MM.1S (cell line): ENCODE data around the gene MYO16.

ENCODE experiments used
- DNase-seq: peaks from one replicate; pipeline ENCODE4 v3.0.0-alpha.2; 2015
- H2AFZ ChIP-seq: fragments of 300-600 bp; sonication (generic); 2 replicates; pipeline ENCODE4 v1.6.0; 2016; ENCODE audit warnings: antibody characterized with exemption, low read length
- H3F3A ChIP-seq: fragments of 300-600 bp; sonication (generic); 2 replicates; pipeline ENCODE4 v1.6.1; 2016; ENCODE audit warnings: mild to moderate bottlenecking, antibody characterized with exemption, low read length, moderate library complexity, mixed read lengths; ENCODE audit not compliant: insufficient read depth
- H3K27ac ChIP-seq: fragments of 300-600 bp; sonication (generic); 2 replicates; pipeline ENCODE4 v1.5.1; 2016; ENCODE audit warnings: mild to moderate bottlenecking, low read length
- H3K27me3 ChIP-seq: fragments of 300-600 bp; sonication (generic); replicated peaks from 2 replicates; pipeline ENCODE4 v1.6.0; 2016; ENCODE audit warnings: low read length; ENCODE audit not compliant: insufficient read depth
- H3K36me3 ChIP-seq: fragments of 300-600 bp; sonication (generic); replicated peaks from 2 replicates; pipeline ENCODE4 v1.6.1; 2016; ENCODE audit warnings: mild to moderate bottlenecking, low read length, mixed read lengths; ENCODE audit not compliant: insufficient read depth
- H3K4me1 ChIP-seq: fragments of 300-600 bp; sonication (generic); 2 replicates; pipeline ENCODE4 v1.6.1; 2016; ENCODE audit warnings: low read length, mixed read lengths
- H3K4me2 ChIP-seq: fragments of 300-600 bp; sonication (generic); 2 replicates; pipeline ENCODE4 v1.6.0; 2016; ENCODE audit warnings: low read depth, low read length
- H3K4me3 ChIP-seq: fragments of 300-600 bp; sonication (generic); 2 replicates; pipeline ENCODE4 v1.5.1; 2016; ENCODE audit warnings: low read length, mixed read lengths
- H3K79me2 ChIP-seq: fragments of 300-600 bp; sonication (generic); 2 replicates; pipeline ENCODE4 v1.6.1; 2016; ENCODE audit warnings: mixed run types, low read length, mixed read lengths
- H3K9ac ChIP-seq: fragments of 300-600 bp; sonication (generic); 2 replicates; pipeline ENCODE4 v1.6.1; 2016; ENCODE audit warnings: low read length, mixed read lengths
- H3K9me2 ChIP-seq: fragments of 300-600 bp; sonication (generic); replicated peaks from 2 replicates; pipeline ENCODE4 v1.6.1; 2016; ENCODE audit warnings: mild to moderate bottlenecking, low read length, mixed read lengths; ENCODE audit not compliant: insufficient read depth
- H3K9me3 ChIP-seq: fragments of 300-600 bp; sonication (generic); replicated peaks from 2 replicates; pipeline ENCODE4 v1.6.1; 2016; ENCODE audit warnings: mild to moderate bottlenecking, low read length, mixed read lengths; ENCODE audit not compliant: insufficient read depth
- H4K20me1 ChIP-seq: fragments of 300-600 bp; sonication (generic); 2 replicates; pipeline ENCODE4 v1.6.1; 2016; ENCODE audit warnings: mild to moderate bottlenecking, low read length, moderate library complexity, mixed read lengths; ENCODE audit not compliant: insufficient read depth
- EZH2 ChIP-seq: fragments of 300-600 bp; sonication (generic); optimal IDR thresholded peaks from 2 replicates; pipeline ENCODE3; 2017; ENCODE audit warnings: low read depth, mild to moderate bottlenecking, antibody characterized with exemption, low read length, mixed read lengths
- EZH2phosphoT487 ChIP-seq: fragments of 300-600 bp; sonication (generic); IDR thresholded peaks from 2 replicates; pipeline ENCODE4 v1.6.1; 2018; ENCODE audit warnings: antibody characterized with exemption, low read length
- TF ChIP-seq, protein P1 (sequence below): fragments of 300-600 bp; sonication (generic); IDR thresholded peaks from 2 replicates; pipeline ENCODE4 v1.5.1; 2016; ENCODE audit warnings: antibody characterized with exemption, low read length, mixed read lengths

MYO16 gene

GRCh38 chr13:108776650-108777049 is 147.2 kb downstream of the MYO16 start:
- no peak overlapping the region for H2AFZ ChIP-seq

GRCh38 chr13:108777421-108778420 is 148.3 kb downstream of the MYO16 start:
- TF ChIP-seq EZH2phosphoT487 (no peak), EZH2 (no peak)
- TF ChIP-seq, protein P1, sequence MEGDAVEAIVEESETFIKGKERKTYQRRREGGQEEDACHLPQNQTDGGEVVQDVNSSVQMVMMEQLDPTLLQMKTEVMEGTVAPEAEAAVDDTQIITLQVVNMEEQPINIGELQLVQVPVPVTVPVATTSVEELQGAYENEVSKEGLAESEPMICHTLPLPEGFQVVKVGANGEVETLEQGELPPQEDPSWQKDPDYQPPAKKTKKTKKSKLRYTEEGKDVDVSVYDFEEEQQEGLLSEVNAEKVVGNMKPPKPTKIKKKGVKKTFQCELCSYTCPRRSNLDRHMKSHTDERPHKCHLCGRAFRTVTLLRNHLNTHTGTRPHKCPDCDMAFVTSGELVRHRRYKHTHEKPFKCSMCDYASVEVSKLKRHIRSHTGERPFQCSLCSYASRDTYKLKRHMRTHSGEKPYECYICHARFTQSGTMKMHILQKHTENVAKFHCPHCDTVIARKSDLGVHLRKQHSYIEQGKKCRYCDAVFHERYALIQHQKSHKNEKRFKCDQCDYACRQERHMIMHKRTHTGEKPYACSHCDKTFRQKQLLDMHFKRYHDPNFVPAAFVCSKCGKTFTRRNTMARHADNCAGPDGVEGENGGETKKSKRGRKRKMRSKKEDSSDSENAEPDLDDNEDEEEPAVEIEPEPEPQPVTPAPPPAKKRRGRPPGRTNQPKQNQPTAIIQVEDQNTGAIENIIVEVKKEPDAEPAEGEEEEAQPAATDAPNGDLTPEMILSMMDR = no peak
- no peak overlapping the region for H3K4me3 ChIP-seq
- no peaks in the 10 kb centered on the region for H4K20me1 ChIP-seq
- no peaks in the 10 kb centered on the region for H3K4me1 ChIP-seq
- no peak overlapping the region for H3K4me2 ChIP-seq
- H3K9ac ChIP-seq = no peak overlapping the region
- no peaks in the 10 kb centered on the region for H3K9me3 ChIP-seq
- no peak overlapping the region for H3K27ac ChIP-seq
- H3K36me3 ChIP-seq = no peaks in the 10 kb centered on the region
- DNase-seq = no peak
- H3K9me2 ChIP-seq = no peaks in the 10 kb centered on the region
- H3K79me2 ChIP-seq = no peaks in the 10 kb centered on the region
- no peak overlapping the region for H2AFZ ChIP-seq
- no peaks in the 10 kb centered on the region for H3K27me3 ChIP-seq
- no peaks in the 10 kb centered on the region for H3F3A ChIP-seq

More at GRCh38 chr13:108776650-108777049, 147.2 kb downstream of the MYO16 start:
- no peaks in the 10 kb centered on the region for H3K9me3 ChIP-seq
- H3K4me1 ChIP-seq = no peaks in the 10 kb centered on the region
- TF ChIP-seq EZH2 = no peak
- TF ChIP-seq EZH2phosphoT487 = no peak
- TF ChIP-seq, protein P1 = no peak
- H3K79me2 ChIP-seq = no peaks in the 10 kb centered on the region
- H4K20me1 ChIP-seq = no peaks in the 10 kb centered on the region
- no peak overlapping the region for H3K27ac ChIP-seq
- H3K4me2 ChIP-seq = no peak overlapping the region
- no peaks in the 10 kb centered on the region for H3K9me2 ChIP-seq
- H3K4me3 ChIP-seq = no peak overlapping the region
- no peaks in the 10 kb centered on the region for H3F3A ChIP-seq
- no peaks in the 10 kb centered on the region for H3K36me3 ChIP-seq
- no peaks in the 10 kb centered on the region for H3K27me3 ChIP-seq
- no peak for DNase-seq
- no peak overlapping the region for H3K9ac ChIP-seq

- Histone ChIP-seq H3K9me2 (no peaks in the 10 kb centered on the region), H4K20me1 (no peaks in the 10 kb centered on the region), H3K9me3 (no peaks in the 10 kb centered on the region), H3K36me3 (no peaks in the 10 kb centered on the region), H3K79me2 (no peaks in the 10 kb centered on the region), H2AFZ (no peak overlapping the region), H3F3A (no peaks in the 10 kb centered on the region), H3K4me3 (no peak overlapping the region), H3K9ac (no peak overlapping the region), H3K27ac (no peak overlapping the region), H3K27me3 (no peaks in the 10 kb centered on the region), H3K4me2 (no peak overlapping the region), H3K4me1 (no peaks in the 10 kb centered on the region)
- TF ChIP-seq EZH2 (no peak), EZH2phosphoT487 (no peak)
- TF ChIP-seq, protein P1 = no peak
- no peak for DNase-seq
These were observed 149.9 kb downstream of the MYO16 start for GRCh38 chr13:108779308-108779707.
